AG10803 (cell line): ENCODE measurements around the gene LRRC56.
A peak's percentile ranks its signal among the peaks of the same experiment; 100 is the strongest.

Experiments
- DNase-seq: peaks from one replicate; pipeline ENCODE4 v3.0.0; 2010; ENCODE audit warnings: low read depth
- H3K4me3 ChIP-seq: 2 replicates; pipeline ENCODE4 v1.5.1; 2011; ENCODE audit warnings: mild to moderate bottlenecking, low read length, control low read depth
- TF ChIP-seq, protein P1 (sequence below): conservative IDR thresholded peaks from 2 replicates; pipeline ENCODE4 v1.5.1; 2011; ENCODE audit warnings: mild to moderate bottlenecking, low read length, control low read depth, inconsistent platforms

The LRRC56 gene

DNA sequence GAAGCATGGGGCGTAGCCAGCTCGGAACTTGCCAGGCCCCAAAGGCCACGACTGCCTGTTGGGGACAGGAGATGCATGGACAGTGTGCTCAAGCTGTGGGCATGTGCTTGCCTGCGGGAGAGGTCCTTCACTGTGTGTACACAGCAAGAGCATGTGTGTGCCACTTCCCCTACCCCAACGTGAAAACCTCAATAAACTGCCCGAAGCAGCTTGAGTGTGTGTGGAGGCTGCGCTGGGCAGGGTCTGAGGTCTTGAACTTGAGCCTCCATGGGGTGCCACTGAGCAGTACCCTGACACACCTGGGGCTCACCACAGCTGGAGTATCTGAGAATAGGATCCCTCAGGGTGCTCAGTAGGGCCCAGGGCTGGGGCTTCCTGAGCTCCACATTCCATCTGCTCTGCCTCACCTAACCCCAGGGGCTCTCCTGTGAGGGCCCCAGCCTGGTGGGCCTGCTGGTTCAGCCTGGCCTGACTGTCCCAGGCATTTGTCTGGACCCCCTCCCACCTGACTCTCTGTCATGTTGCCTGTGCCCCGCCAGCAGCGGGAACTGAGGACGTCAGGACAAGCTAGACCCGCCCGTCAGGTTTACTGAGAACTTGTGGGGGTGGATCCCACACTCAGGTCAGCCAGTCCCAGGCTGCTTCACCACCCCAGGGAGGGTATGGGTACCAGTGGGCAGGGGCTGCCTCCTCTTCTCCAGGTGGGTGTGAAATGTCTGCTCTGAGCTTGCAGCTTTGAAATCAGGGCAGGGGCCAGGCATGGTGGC, 26.7 kb downstream of the LRRC56 start:
- H3K4me3 ChIP-seq: no peak overlapping the region
- TF ChIP-seq, protein P1, sequence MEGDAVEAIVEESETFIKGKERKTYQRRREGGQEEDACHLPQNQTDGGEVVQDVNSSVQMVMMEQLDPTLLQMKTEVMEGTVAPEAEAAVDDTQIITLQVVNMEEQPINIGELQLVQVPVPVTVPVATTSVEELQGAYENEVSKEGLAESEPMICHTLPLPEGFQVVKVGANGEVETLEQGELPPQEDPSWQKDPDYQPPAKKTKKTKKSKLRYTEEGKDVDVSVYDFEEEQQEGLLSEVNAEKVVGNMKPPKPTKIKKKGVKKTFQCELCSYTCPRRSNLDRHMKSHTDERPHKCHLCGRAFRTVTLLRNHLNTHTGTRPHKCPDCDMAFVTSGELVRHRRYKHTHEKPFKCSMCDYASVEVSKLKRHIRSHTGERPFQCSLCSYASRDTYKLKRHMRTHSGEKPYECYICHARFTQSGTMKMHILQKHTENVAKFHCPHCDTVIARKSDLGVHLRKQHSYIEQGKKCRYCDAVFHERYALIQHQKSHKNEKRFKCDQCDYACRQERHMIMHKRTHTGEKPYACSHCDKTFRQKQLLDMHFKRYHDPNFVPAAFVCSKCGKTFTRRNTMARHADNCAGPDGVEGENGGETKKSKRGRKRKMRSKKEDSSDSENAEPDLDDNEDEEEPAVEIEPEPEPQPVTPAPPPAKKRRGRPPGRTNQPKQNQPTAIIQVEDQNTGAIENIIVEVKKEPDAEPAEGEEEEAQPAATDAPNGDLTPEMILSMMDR: no peak
- no peak for DNase-seq

DNA sequence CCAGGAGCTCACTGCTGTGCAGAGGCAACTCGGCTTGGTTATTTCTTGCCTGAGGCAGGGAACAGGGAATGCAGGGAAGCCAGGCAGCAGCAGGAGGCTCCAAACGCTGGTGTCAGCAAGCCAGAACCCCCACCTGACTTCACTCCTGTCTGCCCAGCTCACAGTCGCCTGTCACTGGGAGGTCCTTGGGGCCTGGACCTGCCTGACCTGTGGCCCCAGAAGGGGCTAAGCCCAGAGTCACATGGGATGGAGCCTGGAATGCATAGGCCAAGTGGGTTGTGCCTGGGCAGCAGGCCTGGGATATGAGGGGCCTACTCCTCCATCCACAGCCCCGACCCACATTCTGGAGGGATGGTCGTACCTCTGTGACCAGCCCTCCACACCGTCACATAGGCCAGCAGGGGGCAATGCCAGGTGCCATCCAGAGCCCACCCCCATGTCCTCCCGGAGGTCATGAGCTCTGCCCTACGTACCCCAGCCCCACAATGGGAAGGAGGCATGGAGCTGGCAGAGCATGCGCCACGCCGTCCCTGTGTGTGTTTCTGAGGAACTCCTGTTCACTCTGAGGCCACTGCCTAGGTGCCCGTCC, 28.7 kb downstream of the LRRC56 start:
- no peak for DNase-seq
- no peak overlapping the region for H3K4me3 ChIP-seq
- TF ChIP-seq, protein P1: no peak

DNA sequence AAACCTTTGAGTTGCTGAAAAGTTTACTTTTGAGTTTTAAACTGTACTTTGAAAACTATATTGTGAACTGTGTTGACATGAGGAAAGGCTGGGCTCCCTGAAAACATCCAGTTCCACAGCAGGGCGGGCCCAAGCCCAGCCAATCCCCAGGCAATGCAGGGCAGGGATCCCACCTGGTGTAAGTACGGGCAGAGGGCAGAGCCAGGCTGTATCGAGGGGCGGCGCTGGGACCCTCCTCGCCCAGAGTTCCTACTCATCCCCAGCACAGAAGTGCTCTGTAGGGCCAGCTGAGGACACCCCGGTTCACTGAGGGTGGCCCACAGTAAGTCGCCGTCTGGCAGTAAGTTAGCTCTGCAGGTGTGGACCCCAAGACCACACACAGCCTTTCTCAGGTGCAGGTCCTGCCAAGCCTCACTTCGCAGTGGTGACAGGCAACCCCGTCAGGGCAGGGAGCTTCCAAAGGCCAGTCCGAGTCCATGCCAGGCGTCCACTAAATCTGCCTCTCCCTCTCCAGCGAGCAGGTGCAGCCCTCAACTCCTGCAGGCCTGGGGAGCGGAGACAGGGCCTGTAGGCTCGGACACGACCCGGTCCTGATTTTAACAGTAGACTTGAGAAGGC, 29.8 kb downstream of the LRRC56 start:
- peak overlapping the region; percentile 81 for H3K4me3 ChIP-seq
- TF ChIP-seq, protein P1: no peak
- DNase-seq: no peak

DNA sequence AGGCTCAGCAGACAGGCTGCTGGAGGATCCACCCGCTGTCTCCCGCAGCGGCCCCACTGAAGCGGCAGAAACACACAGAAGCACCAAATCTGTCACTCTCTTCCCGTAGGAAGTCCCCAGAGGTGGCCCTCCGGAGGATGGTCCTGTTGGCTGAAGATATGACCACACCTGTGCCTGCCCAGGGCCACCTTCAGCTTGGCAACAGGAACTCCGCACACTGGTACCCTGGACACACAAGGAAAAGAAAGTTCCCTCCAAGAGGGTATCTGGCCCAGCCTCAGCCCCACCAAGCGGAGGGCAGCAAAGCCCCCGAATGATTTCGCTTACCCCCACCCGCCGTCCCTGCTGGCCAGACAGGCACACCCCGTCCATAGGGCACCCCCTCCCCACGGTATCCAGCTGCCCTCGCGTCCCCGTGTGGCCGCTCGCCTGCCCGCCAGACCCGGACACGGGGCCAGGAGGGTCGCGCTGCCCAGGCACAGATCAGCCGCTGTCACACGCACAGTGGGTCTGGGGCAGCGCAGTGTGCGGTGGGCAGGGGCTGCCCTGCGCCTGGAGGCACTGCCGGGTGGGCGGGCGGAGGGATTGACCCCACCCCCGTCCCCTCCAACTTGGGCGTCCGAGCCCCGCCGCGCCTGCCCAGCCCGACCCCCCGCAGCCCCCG, 30.4 kb downstream of the LRRC56 start:
- peak overlapping the region; percentile 81 for H3K4me3 ChIP-seq
- TF ChIP-seq, protein P1: no peak
- no peak for DNase-seq

DNA sequence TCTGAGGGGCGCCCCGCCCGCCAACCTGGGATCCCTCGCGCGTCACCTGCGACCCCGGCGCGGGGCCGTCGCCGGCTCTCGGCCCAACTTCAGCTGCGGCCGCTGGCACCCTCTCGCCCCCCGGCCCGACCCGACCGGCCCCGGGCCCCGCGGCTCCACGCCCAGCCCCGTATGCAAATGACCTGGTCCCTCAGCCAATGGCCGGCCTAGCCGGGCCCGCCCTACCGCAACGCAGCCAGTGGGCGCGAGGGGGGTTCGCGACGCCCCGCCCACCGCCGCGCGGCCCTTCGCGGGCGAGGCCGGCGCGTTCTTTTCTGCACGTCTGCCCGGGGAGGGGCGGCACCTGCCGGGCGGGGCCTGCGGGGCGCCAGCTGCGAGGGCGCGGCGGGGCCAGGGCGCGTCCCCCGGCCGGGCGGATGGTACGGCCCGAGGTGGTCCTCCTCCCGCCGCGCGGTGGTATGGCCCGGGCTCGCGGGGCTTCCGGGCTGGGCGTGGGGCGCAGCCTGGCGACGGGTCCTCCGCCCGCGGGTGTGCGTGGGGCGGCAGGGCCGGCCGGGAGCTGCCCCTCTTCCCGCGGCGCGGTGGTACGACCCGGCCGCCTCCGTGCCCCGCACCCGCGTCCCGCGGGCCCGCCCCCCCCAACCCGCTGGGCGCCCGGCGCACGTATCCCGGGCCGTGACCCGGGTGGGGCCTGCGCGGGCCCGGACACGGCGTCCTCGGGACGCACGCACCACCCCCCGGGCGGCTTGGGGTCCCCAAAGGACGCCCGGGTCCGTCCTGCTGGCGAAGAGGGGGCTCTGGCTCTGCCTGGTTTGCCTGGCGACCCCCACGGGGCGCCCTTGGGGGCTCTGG, 31.2 kb downstream of the LRRC56 start:
- peak overlapping the region; percentile 81 for H3K4me3 ChIP-seq
- TF ChIP-seq, protein P1: no peak
- DNase-seq: peak; percentile 94

DNA sequence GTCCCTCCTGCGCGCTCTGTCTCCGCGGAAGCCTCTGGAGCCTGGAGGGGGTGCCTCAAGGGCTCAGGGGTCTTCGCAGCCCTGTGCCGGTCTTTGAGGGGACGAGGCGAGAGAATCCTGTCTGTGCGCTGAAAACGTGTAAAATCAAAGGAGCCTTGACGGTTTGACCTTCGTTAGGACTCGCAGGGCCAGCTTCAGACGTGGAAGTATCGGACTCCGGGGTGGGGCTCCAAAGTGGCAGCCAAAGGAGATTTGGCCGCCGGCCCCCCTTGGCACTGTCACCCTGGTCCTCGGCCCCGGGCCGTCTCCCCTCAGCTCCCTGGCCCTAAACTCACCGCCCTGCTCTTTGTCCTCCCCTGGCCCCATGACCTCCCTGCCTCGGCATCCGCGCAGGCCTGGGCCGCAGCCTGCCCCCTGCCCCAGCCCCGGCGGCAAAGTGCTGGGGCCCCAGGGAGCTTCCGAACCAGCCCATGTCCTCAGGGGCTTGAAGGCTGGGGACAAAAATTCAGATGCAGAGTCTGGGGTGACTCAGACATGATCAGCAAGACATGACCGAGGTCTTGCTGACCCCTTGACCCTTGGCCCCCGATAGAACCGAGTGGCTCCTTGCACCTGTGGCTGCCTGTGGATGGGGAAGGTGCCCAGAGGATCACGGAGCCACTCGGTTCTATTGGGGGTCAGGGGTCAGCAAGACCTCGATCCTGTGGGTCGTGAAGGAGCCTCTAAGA, 32.0 kb downstream of the LRRC56 start:
- peak; percentile 21 for DNase-seq
- peak overlapping the region; percentile 72 for H3K4me3 ChIP-seq
- TF ChIP-seq, protein P1: no peak
